Prostate gland (tissue), 2 donors: ENCODE measurements around the gene MPP2.

Experiments used
- CTCF ChIP-seq, 4 experiments: fragments of 200-600 bp in 2 of 4; fragments of 450-650 bp in 2 of 4; sonication (generic) in 2 of 4; IDR thresholded peaks; 1 replicate in 3 of 4; 2 replicates in 1 of 4; pipeline ENCODE4 v1.5.1; 2016 to 2019; ENCODE audit warnings: antibody characterized with exemption in 4 of 4, mild to moderate bottlenecking in 2 of 4, moderate library complexity in 2 of 4
- POLR2A ChIP-seq: fragments of 450-650 bp; IDR thresholded peaks from one replicate; pipeline ENCODE4 v1.6.1; 2016; ENCODE audit warnings: antibody characterized with exemption, mild to moderate bottlenecking

DNA sequence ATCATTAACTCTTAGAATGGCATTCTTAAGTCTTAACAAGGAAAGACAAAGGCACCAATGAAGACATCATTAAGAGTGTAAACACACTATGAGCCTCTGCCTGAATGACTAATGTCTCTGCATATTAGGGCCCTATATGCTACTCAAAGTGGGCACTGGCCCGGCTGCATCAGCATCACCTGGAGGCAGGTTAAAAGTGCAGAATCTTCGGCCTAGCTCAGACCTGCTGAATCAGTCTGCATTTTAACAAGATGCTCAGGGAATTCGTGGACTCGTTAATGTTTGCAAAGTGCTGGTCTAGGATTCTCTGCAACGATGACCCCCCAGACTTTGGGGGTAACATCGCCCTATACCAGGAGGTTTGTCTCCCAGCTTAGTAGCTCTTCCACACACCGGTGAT lies 81.1 kb downstream of the MPP2 start:
- TF ChIP-seq CTCF (IDR thresholded peaks at IDR 0.05) (no peak), POLR2A (no peak)
